Endothelial cell of umbilical vein (primary cell): Measurements from ENCODE around the gene PRM3.

Experiments used
- CTCF ChIP-seq, 2 donors: IDR thresholded peaks; 1 replicate in 1 of 2; 2 replicates in 1 of 2; pipeline ENCODE4 v1.5.1; 2011; ENCODE audit warnings: low read length in 2 of 2, mild to moderate bottlenecking in 2 of 2, moderate library complexity in 2 of 2, control low read depth in 1 of 2, inconsistent platforms in 1 of 2, low read depth in 1 of 2; ENCODE audit not compliant: insufficient read depth in 1 of 2; ENCODE audit errors: extremely low read depth in 1 of 2
- JUN ChIP-seq: IDR thresholded peaks from 2 replicates; pipeline ENCODE4 v1.6.1; 2011; ENCODE audit warnings: borderline replicate concordance, low read depth; ENCODE audit not compliant: insufficient read length, insufficient read depth
- MAX ChIP-seq: IDR thresholded peaks from 2 replicates; pipeline ENCODE4 v1.6.1; 2011; ENCODE audit not compliant: insufficient read depth, insufficient read length
- POLR2A ChIP-seq: IDR thresholded peaks from 2 replicates; pipeline ENCODE4 v1.6.1; 2012; ENCODE audit warnings: low read depth, mild to moderate bottlenecking, control low read depth, low read length

GRCh38 chr16:11319529-11320146 is 46.2 kb upstream of the PRM3 start:
- TF ChIP-seq POLR2A: no peak
- no peak for TF ChIP-seq CTCF (IDR thresholded peaks at IDR 0.05; ENCODE audit: extremely low read depth in 1 of 2, insufficient read depth in 1 of 2, low read depth in 1 of 2, low read length in 2 of 2)
- no peak for TF ChIP-seq MAX
- TF ChIP-seq JUN: no peak
